ENCODE results near the gene TBXAS1.

DNA sequence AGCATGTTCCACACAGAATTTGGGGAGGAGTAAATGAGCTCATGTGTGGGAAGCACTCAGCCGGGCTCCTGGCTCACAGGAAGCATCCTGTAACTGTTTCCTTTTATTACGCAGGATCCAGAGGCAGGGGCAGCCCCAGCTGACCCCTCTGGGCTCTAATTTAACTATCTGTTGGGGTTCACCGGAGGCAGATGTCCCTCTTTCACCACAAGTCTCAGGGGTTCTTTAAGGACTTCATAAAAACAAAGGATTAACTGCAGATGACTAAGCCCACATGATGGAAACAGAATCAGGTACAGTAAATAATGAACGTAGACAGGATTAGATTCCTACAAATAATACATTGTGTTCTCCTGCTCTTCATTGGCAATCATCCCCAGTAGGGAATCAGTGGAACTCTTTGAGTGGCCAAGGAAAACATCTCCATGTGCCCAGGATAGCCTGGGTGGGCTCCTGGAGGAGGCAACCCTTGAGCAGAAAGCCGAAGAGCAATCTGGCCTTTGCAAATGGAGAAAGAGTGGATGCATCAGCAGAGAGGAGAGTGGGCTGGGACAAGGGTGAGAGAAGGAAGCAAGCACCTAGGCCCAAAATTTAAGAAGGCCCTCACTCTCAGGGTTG is 24.6 kb downstream of the TBXAS1 start:
- TF ChIP-seq, protein P1, sequence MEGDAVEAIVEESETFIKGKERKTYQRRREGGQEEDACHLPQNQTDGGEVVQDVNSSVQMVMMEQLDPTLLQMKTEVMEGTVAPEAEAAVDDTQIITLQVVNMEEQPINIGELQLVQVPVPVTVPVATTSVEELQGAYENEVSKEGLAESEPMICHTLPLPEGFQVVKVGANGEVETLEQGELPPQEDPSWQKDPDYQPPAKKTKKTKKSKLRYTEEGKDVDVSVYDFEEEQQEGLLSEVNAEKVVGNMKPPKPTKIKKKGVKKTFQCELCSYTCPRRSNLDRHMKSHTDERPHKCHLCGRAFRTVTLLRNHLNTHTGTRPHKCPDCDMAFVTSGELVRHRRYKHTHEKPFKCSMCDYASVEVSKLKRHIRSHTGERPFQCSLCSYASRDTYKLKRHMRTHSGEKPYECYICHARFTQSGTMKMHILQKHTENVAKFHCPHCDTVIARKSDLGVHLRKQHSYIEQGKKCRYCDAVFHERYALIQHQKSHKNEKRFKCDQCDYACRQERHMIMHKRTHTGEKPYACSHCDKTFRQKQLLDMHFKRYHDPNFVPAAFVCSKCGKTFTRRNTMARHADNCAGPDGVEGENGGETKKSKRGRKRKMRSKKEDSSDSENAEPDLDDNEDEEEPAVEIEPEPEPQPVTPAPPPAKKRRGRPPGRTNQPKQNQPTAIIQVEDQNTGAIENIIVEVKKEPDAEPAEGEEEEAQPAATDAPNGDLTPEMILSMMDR (conservative IDR thresholded peaks at IDR 0.05), result no peak
- TF ChIP-seq ZFX (IDR thresholded peaks at IDR 0.05), result no peak
